ENCODE measurements around the gene RBM33. TPM values are rescaled to one million over a fixed set of nuclear protein-coding genes. Genes with fewer than 3 reads are reported as not detected.

Gene RBM33
- total and polyA plus RNA-seq, 2 experiments from 2014 or later, result 10.5 to 36.0 TPM

GRCh38 chr7:155653803-155654202 lies 9.3 kb downstream of the RBM33 start:
- in situ Hi-C loops (cut with MboI), result no loop called here
- Histone ChIP-seq H3K4me1 (ENCODE audit: insufficient read depth) (peaks cover 17% of the 10 kb centered on the region), H3K9me3 (ENCODE audit: low read depth) (no peaks in the 10 kb centered on the region), H3K9ac (peak overlapping the region; percentile 23; the same call in 1 of the 2 replicates), H3K36me3 (ENCODE audit: low read depth) (no peaks in the 10 kb centered on the region), H3F3A (ENCODE audit: insufficient read depth) (peaks cover 31% of the 10 kb centered on the region), H3K27ac (peak overlapping the region; percentile 73), H3K27me3 (replicated peaks; ENCODE audit: insufficient read depth) (no peaks in the 10 kb centered on the region), H4K20me1 (ENCODE audit: insufficient read depth) (peaks cover 52% of the 10 kb centered on the region), H3K9me2 (ENCODE audit: insufficient read depth) (no peaks in the 10 kb centered on the region), H2AFZ (no peak overlapping the region), H3K4me3 (no peak overlapping the region), H3K4me2 (ENCODE audit: unreplicated experiment) (peak overlapping the region; percentile 5), H3K79me2 (ENCODE audit: insufficient read depth) (peaks cover 100% of the 10 kb centered on the region)
- peak; percentile 82 for DNase-seq
- TF ChIP-seq EZH2 (IDR thresholded peaks at IDR 0.05; ENCODE audit: insufficient read depth, poor library complexity, severe bottlenecking), result no peak
- no peak for TF ChIP-seq EZH2phosphoT487 (IDR thresholded peaks at IDR 0.05; ENCODE audit: insufficient read depth, low read depth)
- 29 to 33% methylated on average over 2 of the region's 2 CpGs for WGBS, 2 experiments (ENCODE audit: low coverage in 1 of 2, low lambda C conversion rate in 2 of 2, missing lambda C conversion rate in 2 of 2)

DNA sequence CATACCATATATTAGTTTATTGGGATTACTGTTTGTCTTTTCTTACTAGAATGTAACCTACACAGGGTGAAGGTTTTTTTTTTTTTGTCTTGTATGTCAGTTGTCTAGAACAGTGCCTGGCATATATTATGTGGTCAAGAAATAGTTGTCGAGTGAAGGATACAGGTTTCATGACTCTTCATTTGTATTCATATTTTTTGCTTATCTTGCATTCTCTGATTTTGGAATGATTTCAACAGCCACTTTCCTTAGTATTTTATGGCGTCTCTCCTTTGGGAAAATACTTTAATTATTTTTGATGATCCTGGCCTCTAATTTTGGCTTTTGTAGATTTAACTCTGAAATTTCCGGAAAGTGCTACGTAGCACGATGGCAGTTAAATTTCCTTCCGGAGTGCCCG lies 12.4 kb downstream of the RBM33 start:
- in situ Hi-C loops (cut with MboI), result no loop called here

GRCh38 chr7:155660059-155660757 lies 15.7 kb downstream of the RBM33 start:
- H3K4me2 ChIP-seq (ENCODE audit: unreplicated experiment), result no peak overlapping the region
- TF ChIP-seq EZH2phosphoT487 (IDR thresholded peaks at IDR 0.05; ENCODE audit: insufficient read depth, low read depth), result no peak
- TF ChIP-seq EZH2 (IDR thresholded peaks at IDR 0.05; ENCODE audit: insufficient read depth, poor library complexity, severe bottlenecking), result no peak

More for the DNA sequence above, 12.4 kb downstream of the RBM33 start:
- Histone ChIP-seq H3K79me2 (ENCODE audit: insufficient read depth) (peaks cover 100% of the 10 kb centered on the region), H3K4me2 (ENCODE audit: unreplicated experiment) (no peak overlapping the region), H3K27me3 (replicated peaks; ENCODE audit: insufficient read depth) (no peaks in the 10 kb centered on the region), H3K27ac (no peak overlapping the region), H4K20me1 (ENCODE audit: insufficient read depth) (peaks cover 62% of the 10 kb centered on the region), H2AFZ (no peak overlapping the region), H3F3A (ENCODE audit: insufficient read depth) (peaks cover 28% of the 10 kb centered on the region), H3K9me2 (ENCODE audit: insufficient read depth) (no peaks in the 10 kb centered on the region), H3K4me1 (ENCODE audit: insufficient read depth) (peaks cover 17% of the 10 kb centered on the region), H3K9ac (no peak overlapping the region), H3K4me3 (no peak overlapping the region), H3K9me3 (ENCODE audit: low read depth) (no peaks in the 10 kb centered on the region), H3K36me3 (ENCODE audit: low read depth) (no peaks in the 10 kb centered on the region)
- DNase-seq, result no peak
- TF ChIP-seq EZH2phosphoT487 (IDR thresholded peaks at IDR 0.05; ENCODE audit: insufficient read depth, low read depth), result no peak
- no peak for TF ChIP-seq EZH2 (IDR thresholded peaks at IDR 0.05; ENCODE audit: insufficient read depth, poor library complexity, severe bottlenecking)
- WGBS, 2 experiments (ENCODE audit: low coverage in 1 of 2, low lambda C conversion rate in 2 of 2, missing lambda C conversion rate in 2 of 2), result 81 to 84% methylated on average over 7 of the region's 7 CpGs

DNA sequence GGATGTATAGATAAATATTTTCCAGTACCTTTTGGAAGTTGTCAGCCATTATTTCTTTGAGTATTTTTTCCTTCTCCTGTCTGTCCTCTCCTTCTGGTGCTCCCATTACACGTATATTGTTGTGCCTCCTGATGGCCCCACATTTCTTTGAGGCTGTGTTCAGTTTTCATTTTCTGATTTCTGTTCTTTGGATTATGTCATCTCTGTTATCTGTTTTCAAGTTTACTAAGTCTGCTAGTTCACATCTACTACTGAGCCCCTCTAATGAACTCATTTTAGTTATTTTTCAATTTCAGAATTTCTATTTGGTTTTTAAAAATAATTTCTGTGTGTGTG lies 16.3 kb downstream of the RBM33 start:
- WGBS, 2 experiments (ENCODE audit: low coverage in 1 of 2, low lambda C conversion rate in 2 of 2, missing lambda C conversion rate in 2 of 2), result 89 to 96% methylated on average over 1 of the region's 1 CpG
- no peaks in the 10 kb centered on the region for H3K36me3 ChIP-seq (ENCODE audit: low read depth)

More at GRCh38 chr7:155660059-155660757, 15.7 kb downstream of the RBM33 start:
- peaks cover 6% of the 10 kb centered on the region for H3F3A ChIP-seq (ENCODE audit: insufficient read depth)
- H3K36me3 ChIP-seq (ENCODE audit: low read depth), result no peaks in the 10 kb centered on the region
- H4K20me1 ChIP-seq (ENCODE audit: insufficient read depth), result peaks cover 46% of the 10 kb centered on the region
- no peaks in the 10 kb centered on the region for H3K9me2 ChIP-seq (ENCODE audit: insufficient read depth)
- in situ Hi-C loops (cut with MboI), result no loop called here
- WGBS, 2 experiments (ENCODE audit: low coverage in 1 of 2, low lambda C conversion rate in 2 of 2, missing lambda C conversion rate in 2 of 2), result 96 to 97% methylated on average over 5 of the region's 5 CpGs
- no peaks in the 10 kb centered on the region for H3K27me3 ChIP-seq (replicated peaks; ENCODE audit: insufficient read depth)
- H2AFZ ChIP-seq, result no peak overlapping the region
- no peak for DNase-seq
- no peak overlapping the region for H3K27ac ChIP-seq
- H3K9me3 ChIP-seq (ENCODE audit: low read depth), result no peaks in the 10 kb centered on the region
- peaks cover 9% of the 10 kb centered on the region for H3K4me1 ChIP-seq (ENCODE audit: insufficient read depth)
- H3K79me2 ChIP-seq (ENCODE audit: insufficient read depth), result peaks cover 100% of the 10 kb centered on the region
- no peak overlapping the region for H3K9ac ChIP-seq
- no peak overlapping the region for H3K4me3 ChIP-seq

More for the DNA sequence above, 16.3 kb downstream of the RBM33 start:
- Histone ChIP-seq H3K4me2 (ENCODE audit: unreplicated experiment) (no peak overlapping the region), H3K4me3 (no peak overlapping the region), H3K27me3 (replicated peaks; ENCODE audit: insufficient read depth) (no peaks in the 10 kb centered on the region), H3K27ac (no peak overlapping the region), H3K9ac (no peak overlapping the region), H3K9me2 (ENCODE audit: insufficient read depth) (no peaks in the 10 kb centered on the region), H3K79me2 (ENCODE audit: insufficient read depth) (peaks cover 100% of the 10 kb centered on the region), H4K20me1 (ENCODE audit: insufficient read depth) (peaks cover 45% of the 10 kb centered on the region), H3K4me1 (ENCODE audit: insufficient read depth) (peaks cover 14% of the 10 kb centered on the region), H2AFZ (no peak overlapping the region), H3K9me3 (ENCODE audit: low read depth) (no peaks in the 10 kb centered on the region), H3F3A (ENCODE audit: insufficient read depth) (peaks cover 11% of the 10 kb centered on the region)
- in situ Hi-C loops (cut with MboI), result no loop called here
- TF ChIP-seq EZH2phosphoT487 (IDR thresholded peaks at IDR 0.05; ENCODE audit: insufficient read depth, low read depth) (no peak), EZH2 (IDR thresholded peaks at IDR 0.05; ENCODE audit: insufficient read depth, poor library complexity, severe bottlenecking) (no peak)
- no peak for DNase-seq
